Liver (tissue), 9 donors: ENCODE results near the gene EML6. TPM values are rescaled to one million over a fixed set of nuclear protein-coding genes. Genes with fewer than 3 reads are reported as not detected.
"Not testable (repeated sequence)": the region's sequence is repeated elsewhere in the genome, so short reads cannot be mapped to it uniquely, and the experiment has no call there.

Experiments
- DNase-seq: peaks from one replicate; pipeline ENCODE4 v3.0.0-alpha.2; 2017; ENCODE audit warnings: low spot score
- H3K27ac ChIP-seq, 2 donors: one replicate each; pipeline ENCODE4 v1.7.0; 2013; ENCODE audit warnings: inconsistent platforms in 2 of 2, low read length in 2 of 2, control low read depth in 1 of 2, low read depth in 1 of 2, mild to moderate bottlenecking in 1 of 2
- H3K27me3 ChIP-seq, 4 donors: one replicate each; pipeline versions ENCODE4 v1.6.1 to v1.7.0; 2013; ENCODE audit warnings: low read length in 3 of 4, inconsistent platforms in 1 of 4, mild to moderate bottlenecking in 1 of 4, moderate library complexity in 1 of 4; ENCODE audit not compliant: control insufficient read depth in 4 of 4, insufficient read depth in 4 of 4
- H3K36me3 ChIP-seq, 4 donors: one replicate each; pipeline versions ENCODE4 v1.6.1 to v1.7.0; 2013; ENCODE audit warnings: low read length in 3 of 4, mild to moderate bottlenecking in 3 of 4, low read depth in 1 of 4, moderate library complexity in 1 of 4; ENCODE audit not compliant: control insufficient read depth in 4 of 4, insufficient read depth in 3 of 4
- H3K4me1 ChIP-seq, 4 donors: one replicate each; pipeline versions ENCODE4 v1.6.1 to v1.7.0; 2013; ENCODE audit warnings: low read length in 3 of 4, mild to moderate bottlenecking in 3 of 4, moderate library complexity in 1 of 4; ENCODE audit not compliant: control insufficient read depth in 4 of 4, insufficient read depth in 4 of 4
- H3K4me3 ChIP-seq, 3 donors: one replicate each; pipeline versions ENCODE4 v1.6.1 to v1.7.0; 2013; ENCODE audit warnings: low read length in 3 of 3, control low read depth in 1 of 3, low read depth in 1 of 3, mild to moderate bottlenecking in 1 of 3
- H3K9ac ChIP-seq, 2 donors: one replicate each; pipeline ENCODE4 v1.7.0; 2013; ENCODE audit warnings: low read length in 2 of 2, mild to moderate bottlenecking in 2 of 2, moderate library complexity in 2 of 2, control low read depth in 1 of 2, low read depth in 1 of 2
- H3K9me3 ChIP-seq, 4 donors: one replicate each; pipeline versions ENCODE4 v1.6.1 to v1.7.0; 2013; ENCODE audit warnings: low read length in 3 of 4; ENCODE audit not compliant: control insufficient read depth in 4 of 4
- EGR1 ChIP-seq, 2 donors: IDR thresholded peaks; 2 replicates each; pipeline ENCODE4 v1.6.1; 2016 to 2018; ENCODE audit warnings: antibody characterized with exemption in 2 of 2, low read depth in 2 of 2
- FOXA1 ChIP-seq: IDR thresholded peaks from 2 replicates; pipeline ENCODE4 v1.6.1; 2016; ENCODE audit warnings: antibody characterized with exemption
- FOXA2 ChIP-seq: IDR thresholded peaks from 2 replicates; pipeline ENCODE4 v1.6.1; 2016; ENCODE audit warnings: antibody characterized with exemption
- GABPA ChIP-seq, 2 donors: IDR thresholded peaks in 1 of 2; conservative IDR thresholded peaks in 1 of 2; 2 replicates each; pipeline ENCODE4 v1.6.1; 2016; ENCODE audit warnings: antibody characterized with exemption in 2 of 2, mild to moderate bottlenecking in 1 of 2, moderate library complexity in 1 of 2
- HNF4A ChIP-seq, 2 donors: conservative IDR thresholded peaks; 2 replicates each; pipeline ENCODE4 v1.6.1; 2016; ENCODE audit warnings: antibody characterized with exemption in 2 of 2, mild to moderate bottlenecking in 2 of 2
- HNF4G ChIP-seq: IDR thresholded peaks from 2 replicates; pipeline ENCODE4 v1.6.1; 2016; ENCODE audit warnings: antibody characterized with exemption
- JUND ChIP-seq, 2 donors: IDR thresholded peaks; 2 replicates each; pipeline ENCODE4 v1.6.1; 2016; ENCODE audit warnings: antibody characterized with exemption in 2 of 2
- NR2F2 ChIP-seq: IDR thresholded peaks from 2 replicates; pipeline ENCODE4 v1.6.1; 2016; ENCODE audit warnings: antibody characterized with exemption
- RAD21 ChIP-seq, 2 donors: IDR thresholded peaks; 2 replicates each; pipeline ENCODE4 v1.6.1; 2016; ENCODE audit warnings: antibody characterized with exemption in 2 of 2, mild to moderate bottlenecking in 2 of 2
- RXRA ChIP-seq, 2 donors: IDR thresholded peaks; 2 replicates each; pipeline ENCODE4 v1.6.1; 2017 to 2018; ENCODE audit warnings: antibody characterized with exemption in 2 of 2, mild to moderate bottlenecking in 1 of 2
- SP1 ChIP-seq: IDR thresholded peaks from 2 replicates; pipeline ENCODE4 v1.6.1; 2018; ENCODE audit warnings: antibody characterized with exemption, mild to moderate bottlenecking
- TAF1 ChIP-seq: conservative IDR thresholded peaks from 2 replicates; pipeline ENCODE4 v1.6.1; 2016; ENCODE audit warnings: antibody characterized with exemption, mild to moderate bottlenecking
- YY1 ChIP-seq: IDR thresholded peaks from 2 replicates; pipeline ENCODE4 v1.6.1; 2016; ENCODE audit warnings: antibody characterized with exemption, mild to moderate bottlenecking
- WGBS: extraction: QIAGEN DNeasy Blood & Tissue Kit; methylation state at CpG from one replicate; pipeline ENCODE4 v1.1.7; 2013; 5-methylcytosine and 5-hydroxymethylcytosine counted together
- polyA plus RNA-seq, 2 donors: library from polyadenylated mRNA; stranded (reverse) in 1 of 2; unstranded in 1 of 2; fragments of 200-250 nt in 1 of 2; fragments of >200 nt in 1 of 2; fragmentation: Nextera tagmentation in 1 of 2; extraction: Ambion mirVana in 1 of 2; gene quantifications; one replicate each; pipeline versions ENCODE4 v1.2.1 to v1.2.3, GENCODE V29; 2013 to 2015
- total RNA-seq, 2 donors: library from RNA; depleted of rRNA; stranded (reverse); fragments of >200 nt; gene quantifications; one replicate each; pipeline ENCODE4 v1.2.3, GENCODE V29; 2014
- TF ChIP-seq, protein P1 (sequence below): IDR thresholded peaks from 2 replicates; pipeline ENCODE4 v1.6.1; 2016; ENCODE audit warnings: antibody characterized with exemption, mild to moderate bottlenecking
- TF ChIP-seq, protein P2 (sequence below): IDR thresholded peaks from 2 replicates; pipeline ENCODE4 v1.6.1; 2016; ENCODE audit warnings: antibody characterized with exemption
- TF ChIP-seq, protein P3 (sequence below): fragments of 150-350 bp; IDR thresholded peaks from 2 replicates; pipeline ENCODE4 v1.5.1; 2017; ENCODE audit warnings: improper control_type of control experiment, low read depth, low read length; ENCODE audit not compliant: missing input control
- TF ChIP-seq, protein P4 (sequence below): IDR thresholded peaks from 2 replicates; pipeline ENCODE4 v1.6.1; 2016; ENCODE audit warnings: antibody characterized with exemption
- TF ChIP-seq, protein P5 (sequence below): IDR thresholded peaks from 2 replicates; pipeline ENCODE4 v1.6.1; 2016; ENCODE audit warnings: antibody characterized with exemption
- donor health status: healthy.
- donor health status: healthy.
- donor health status: healthy.
- donor health status: healthy.
- donor health status: healthy.

EML6 gene
- total and polyA plus RNA-seq, 4 donors, result 0.33 to 3.0 (median 1.4) TPM

DNA sequence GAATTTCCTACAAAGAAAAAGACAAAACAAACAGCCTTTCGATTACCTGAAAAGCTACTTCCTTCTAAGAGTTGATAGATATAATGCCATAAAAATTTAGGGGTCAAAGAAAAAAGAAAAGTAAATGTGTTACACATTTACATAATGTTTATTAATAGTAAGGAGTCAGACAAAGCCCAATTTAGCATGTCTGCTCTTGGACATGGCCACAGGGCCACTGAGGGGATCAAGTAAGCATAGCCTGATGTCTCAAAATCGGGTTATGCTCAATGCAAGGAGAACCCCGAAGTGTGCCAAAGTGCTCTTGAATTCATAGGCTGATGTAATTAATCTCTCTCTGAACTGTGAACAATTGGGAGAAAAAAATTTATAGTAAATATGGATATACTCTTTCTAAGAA lies 265.1 kb downstream of the EML6 start:
- Histone ChIP-seq H3K27me3 (no peaks in the 10 kb centered on the region), H3K4me1 (peaks cover 0 to 13% (median 1%) of the 10 kb centered on the region in 4 donors), H3K27ac (no peak overlapping the region), H3K4me3 (no peak overlapping the region), H3K9me3 (no peaks in the 10 kb centered on the region), H3K9ac (no peak overlapping the region), H3K36me3 (peaks cover 0 to 16% (median 5%) of the 10 kb centered on the region in 4 donors)
- no peak for TF ChIP-seq RXRA (IDR thresholded peaks at IDR 0.05)
- TF ChIP-seq RAD21 (IDR thresholded peaks at IDR 0.05), result no peak
- TF ChIP-seq EGR1 (IDR thresholded peaks at IDR 0.05; ENCODE audit: low read depth in 2 of 2), result no peak
- no peak for TF ChIP-seq HNF4G
- no peak for TF ChIP-seq FOXA2
- TF ChIP-seq, protein P1, sequence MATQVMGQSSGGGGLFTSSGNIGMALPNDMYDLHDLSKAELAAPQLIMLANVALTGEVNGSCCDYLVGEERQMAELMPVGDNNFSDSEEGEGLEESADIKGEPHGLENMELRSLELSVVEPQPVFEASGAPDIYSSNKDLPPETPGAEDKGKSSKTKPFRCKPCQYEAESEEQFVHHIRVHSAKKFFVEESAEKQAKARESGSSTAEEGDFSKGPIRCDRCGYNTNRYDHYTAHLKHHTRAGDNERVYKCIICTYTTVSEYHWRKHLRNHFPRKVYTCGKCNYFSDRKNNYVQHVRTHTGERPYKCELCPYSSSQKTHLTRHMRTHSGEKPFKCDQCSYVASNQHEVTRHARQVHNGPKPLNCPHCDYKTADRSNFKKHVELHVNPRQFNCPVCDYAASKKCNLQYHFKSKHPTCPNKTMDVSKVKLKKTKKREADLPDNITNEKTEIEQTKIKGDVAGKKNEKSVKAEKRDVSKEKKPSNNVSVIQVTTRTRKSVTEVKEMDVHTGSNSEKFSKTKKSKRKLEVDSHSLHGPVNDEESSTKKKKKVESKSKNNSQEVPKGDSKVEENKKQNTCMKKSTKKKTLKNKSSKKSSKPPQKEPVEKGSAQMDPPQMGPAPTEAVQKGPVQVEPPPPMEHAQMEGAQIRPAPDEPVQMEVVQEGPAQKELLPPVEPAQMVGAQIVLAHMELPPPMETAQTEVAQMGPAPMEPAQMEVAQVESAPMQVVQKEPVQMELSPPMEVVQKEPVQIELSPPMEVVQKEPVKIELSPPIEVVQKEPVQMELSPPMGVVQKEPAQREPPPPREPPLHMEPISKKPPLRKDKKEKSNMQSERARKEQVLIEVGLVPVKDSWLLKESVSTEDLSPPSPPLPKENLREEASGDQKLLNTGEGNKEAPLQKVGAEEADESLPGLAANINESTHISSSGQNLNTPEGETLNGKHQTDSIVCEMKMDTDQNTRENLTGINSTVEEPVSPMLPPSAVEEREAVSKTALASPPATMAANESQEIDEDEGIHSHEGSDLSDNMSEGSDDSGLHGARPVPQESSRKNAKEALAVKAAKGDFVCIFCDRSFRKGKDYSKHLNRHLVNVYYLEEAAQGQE, result no peak
- TF ChIP-seq NR2F2, result no peak
- no peak for TF ChIP-seq FOXA1
- TF ChIP-seq, protein P2, sequence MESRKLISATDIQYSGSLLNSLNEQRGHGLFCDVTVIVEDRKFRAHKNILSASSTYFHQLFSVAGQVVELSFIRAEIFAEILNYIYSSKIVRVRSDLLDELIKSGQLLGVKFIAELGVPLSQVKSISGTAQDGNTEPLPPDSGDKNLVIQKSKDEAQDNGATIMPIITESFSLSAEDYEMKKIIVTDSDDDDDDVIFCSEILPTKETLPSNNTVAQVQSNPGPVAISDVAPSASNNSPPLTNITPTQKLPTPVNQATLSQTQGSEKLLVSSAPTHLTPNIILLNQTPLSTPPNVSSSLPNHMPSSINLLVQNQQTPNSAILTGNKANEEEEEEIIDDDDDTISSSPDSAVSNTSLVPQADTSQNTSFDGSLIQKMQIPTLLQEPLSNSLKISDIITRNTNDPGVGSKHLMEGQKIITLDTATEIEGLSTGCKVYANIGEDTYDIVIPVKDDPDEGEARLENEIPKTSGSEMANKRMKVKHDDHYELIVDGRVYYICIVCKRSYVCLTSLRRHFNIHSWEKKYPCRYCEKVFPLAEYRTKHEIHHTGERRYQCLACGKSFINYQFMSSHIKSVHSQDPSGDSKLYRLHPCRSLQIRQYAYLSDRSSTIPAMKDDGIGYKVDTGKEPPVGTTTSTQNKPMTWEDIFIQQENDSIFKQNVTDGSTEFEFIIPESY, result no peak
- TF ChIP-seq, protein P3, sequence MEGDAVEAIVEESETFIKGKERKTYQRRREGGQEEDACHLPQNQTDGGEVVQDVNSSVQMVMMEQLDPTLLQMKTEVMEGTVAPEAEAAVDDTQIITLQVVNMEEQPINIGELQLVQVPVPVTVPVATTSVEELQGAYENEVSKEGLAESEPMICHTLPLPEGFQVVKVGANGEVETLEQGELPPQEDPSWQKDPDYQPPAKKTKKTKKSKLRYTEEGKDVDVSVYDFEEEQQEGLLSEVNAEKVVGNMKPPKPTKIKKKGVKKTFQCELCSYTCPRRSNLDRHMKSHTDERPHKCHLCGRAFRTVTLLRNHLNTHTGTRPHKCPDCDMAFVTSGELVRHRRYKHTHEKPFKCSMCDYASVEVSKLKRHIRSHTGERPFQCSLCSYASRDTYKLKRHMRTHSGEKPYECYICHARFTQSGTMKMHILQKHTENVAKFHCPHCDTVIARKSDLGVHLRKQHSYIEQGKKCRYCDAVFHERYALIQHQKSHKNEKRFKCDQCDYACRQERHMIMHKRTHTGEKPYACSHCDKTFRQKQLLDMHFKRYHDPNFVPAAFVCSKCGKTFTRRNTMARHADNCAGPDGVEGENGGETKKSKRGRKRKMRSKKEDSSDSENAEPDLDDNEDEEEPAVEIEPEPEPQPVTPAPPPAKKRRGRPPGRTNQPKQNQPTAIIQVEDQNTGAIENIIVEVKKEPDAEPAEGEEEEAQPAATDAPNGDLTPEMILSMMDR, result no peak
- no peak for TF ChIP-seq SP1
- no peak for TF ChIP-seq YY1
- TF ChIP-seq, protein P4, sequence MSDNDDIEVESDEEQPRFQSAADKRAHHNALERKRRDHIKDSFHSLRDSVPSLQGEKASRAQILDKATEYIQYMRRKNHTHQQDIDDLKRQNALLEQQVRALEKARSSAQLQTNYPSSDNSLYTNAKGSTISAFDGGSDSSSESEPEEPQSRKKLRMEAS, result no peak
- no peak for TF ChIP-seq GABPA (IDR thresholded peaks at IDR 0.05 in 1 of 2, conservative IDR thresholded peaks at IDR 0.05 in 1 of 2)
- TF ChIP-seq JUND (IDR thresholded peaks at IDR 0.05), result no peak
- TF ChIP-seq TAF1, result no peak
- TF ChIP-seq HNF4A (conservative IDR thresholded peaks at IDR 0.05), result no peak
- TF ChIP-seq, protein P5, sequence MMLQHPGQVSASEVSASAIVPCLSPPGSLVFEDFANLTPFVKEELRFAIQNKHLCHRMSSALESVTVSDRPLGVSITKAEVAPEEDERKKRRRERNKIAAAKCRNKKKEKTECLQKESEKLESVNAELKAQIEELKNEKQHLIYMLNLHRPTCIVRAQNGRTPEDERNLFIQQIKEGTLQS, result no peak
- 91% methylated on average over 3 of the region's 3 CpGs for WGBS
- DNase-seq, result no peak

DNA sequence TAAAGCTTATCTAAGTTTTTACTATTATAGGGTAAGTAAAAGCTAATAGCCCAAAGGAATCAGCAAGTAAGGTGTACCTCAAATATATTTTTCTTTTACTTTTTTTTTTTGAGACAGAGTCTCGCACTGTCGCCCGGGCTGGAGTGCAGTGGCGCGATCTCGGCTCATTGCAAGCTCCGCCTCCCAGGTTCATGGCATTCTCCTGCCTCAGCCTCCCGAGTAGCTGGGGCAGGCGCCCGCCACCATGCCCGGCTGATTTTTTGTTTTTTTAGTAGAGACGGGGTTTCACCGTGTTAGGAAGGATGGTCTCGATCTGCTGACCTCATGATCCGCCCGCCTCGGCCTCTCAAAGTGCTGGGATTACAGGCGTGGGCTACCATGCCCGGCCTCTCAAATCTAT lies 267.2 kb downstream of the EML6 start:
- not testable (repeated sequence) for H3K27me3 ChIP-seq, DNase-seq, H3K4me3 ChIP-seq, H3K9me3 ChIP-seq, H3K27ac ChIP-seq, H3K9ac ChIP-seq
- 98% methylated on average over 19 of the region's 19 CpGs for WGBS
- H3K36me3 ChIP-seq, result peaks cover 0 to 14% (median 5%) of the 10 kb centered on the region in 4 donors
- peaks cover 0 to 12% (median 2%) of the 10 kb centered on the region in 4 donors for H3K4me1 ChIP-seq
